ENCODE measurements around the gene WASL.

Gene WASL

DNA sequence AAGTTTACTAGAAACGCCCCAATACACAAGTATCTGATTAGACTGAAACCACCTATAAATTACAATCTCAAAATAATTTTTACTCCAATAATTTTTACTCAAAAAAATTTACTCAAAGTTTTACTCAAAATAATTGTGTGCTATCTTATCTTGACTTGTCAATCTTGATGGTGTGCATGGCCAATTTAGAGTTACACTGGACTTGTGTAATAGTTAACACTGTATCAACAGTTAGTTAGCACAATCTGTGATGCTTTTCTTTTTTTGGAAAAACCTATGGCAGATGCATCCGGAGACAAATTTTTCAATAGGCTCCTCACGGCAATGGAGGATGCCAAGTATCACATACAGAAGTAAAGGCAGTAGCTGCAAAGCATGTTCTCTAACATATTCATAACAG lies 68.2 kb downstream of the WASL start:
- no peak for FAIRE-seq
- no peak for TF ChIP-seq POLR2A (IDR thresholded peaks at IDR 0.05; ENCODE audit: low read depth, low read length)
- no peak for TF ChIP-seq TAF1 (IDR thresholded peaks at IDR 0.05; ENCODE audit: borderline replicate concordance, low read depth, low read length)
- TF ChIP-seq POLR2AphosphoS5 (IDR thresholded peaks at IDR 0.05; ENCODE audit: low read depth, low read length): no peak
- no peak for DNase-seq (ENCODE audit: insufficient read length)

- no peak for TF ChIP-seq POLR2AphosphoS5 (IDR thresholded peaks at IDR 0.05; ENCODE audit: low read depth, low read length)
- DNase-seq (ENCODE audit: insufficient read length) (no peak), FAIRE-seq (no peak)
These were observed 69.2 kb downstream of the WASL start for GRCh38 chr7:123679614-123680013.

- DNase-seq (ENCODE audit: insufficient read length) (no peak), FAIRE-seq (no peak)
- TF ChIP-seq POLR2A (IDR thresholded peaks at IDR 0.05; ENCODE audit: low read depth, low read length): no peak
- no peak for TF ChIP-seq TAF1 (IDR thresholded peaks at IDR 0.05; ENCODE audit: borderline replicate concordance, low read depth, low read length)
- TF ChIP-seq POLR2AphosphoS5 (IDR thresholded peaks at IDR 0.05; ENCODE audit: low read depth, low read length): no peak
These were observed 71.6 kb downstream of the WASL start for GRCh38 chr7:123677061-123677715.

- DNase-seq (ENCODE audit: insufficient read length): no peak
- FAIRE-seq: no peak
- TF ChIP-seq POLR2AphosphoS5 (IDR thresholded peaks at IDR 0.05; ENCODE audit: low read depth, low read length) (no peak), TAF1 (IDR thresholded peaks at IDR 0.05; ENCODE audit: borderline replicate concordance, low read depth, low read length) (no peak), POLR2A (IDR thresholded peaks at IDR 0.05; ENCODE audit: low read depth, low read length) (no peak)
These were observed 73.7 kb downstream of the WASL start for GRCh38 chr7:123675181-123675473.

DNA sequence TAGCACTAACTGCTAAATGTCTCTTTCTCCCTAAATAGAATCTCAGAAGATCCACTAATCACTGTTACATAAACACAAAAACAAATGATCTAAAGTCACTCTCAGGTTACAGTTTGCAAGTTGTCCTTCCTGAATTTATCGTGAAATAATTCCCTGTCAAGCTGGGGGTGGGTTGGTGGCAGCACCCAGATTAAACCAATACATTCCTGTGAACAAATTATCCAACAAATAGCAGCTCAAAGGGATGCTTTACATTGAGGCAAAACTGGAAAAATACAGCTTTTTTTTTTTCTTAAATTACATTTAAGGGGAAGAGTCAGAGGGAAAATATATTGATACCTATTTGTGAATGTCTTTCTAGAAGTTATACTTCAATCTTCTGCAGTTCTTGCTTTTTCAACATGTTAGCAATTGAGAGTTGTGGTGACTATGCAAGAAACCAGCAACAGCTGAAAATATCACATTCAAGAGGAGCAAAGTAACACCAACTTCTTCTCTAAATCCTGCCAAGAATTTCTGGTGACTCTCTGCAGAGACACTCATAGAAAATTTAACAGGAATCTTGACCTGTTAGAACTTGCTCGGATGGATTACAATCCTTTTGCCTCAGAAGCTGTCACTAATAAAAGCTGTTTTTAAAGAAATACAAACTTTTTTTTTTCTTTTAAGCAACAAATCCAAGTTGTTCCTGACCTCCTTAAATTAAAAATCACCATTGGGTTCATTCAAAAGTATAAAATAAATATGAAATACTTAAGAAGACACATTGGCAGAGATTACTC lies 74.2 kb downstream of the WASL start:
- DNase-seq (ENCODE audit: insufficient read length) (no peak), FAIRE-seq (no peak)
- no peak for TF ChIP-seq POLR2A (IDR thresholded peaks at IDR 0.05; ENCODE audit: low read depth, low read length)
- TF ChIP-seq TAF1 (IDR thresholded peaks at IDR 0.05; ENCODE audit: borderline replicate concordance, low read depth, low read length): no peak
- no peak for TF ChIP-seq POLR2AphosphoS5 (IDR thresholded peaks at IDR 0.05; ENCODE audit: low read depth, low read length)

GRCh38 chr7:123673752-123674398 lies 74.9 kb downstream of the WASL start:
- DNase-seq (ENCODE audit: insufficient read length) (no peak), FAIRE-seq (no peak)
- no peak for TF ChIP-seq TAF1 (IDR thresholded peaks at IDR 0.05; ENCODE audit: borderline replicate concordance, low read depth, low read length)
- TF ChIP-seq POLR2AphosphoS5 (IDR thresholded peaks at IDR 0.05; ENCODE audit: low read depth, low read length): no peak
- TF ChIP-seq POLR2A (IDR thresholded peaks at IDR 0.05; ENCODE audit: low read depth, low read length): no peak

DNA sequence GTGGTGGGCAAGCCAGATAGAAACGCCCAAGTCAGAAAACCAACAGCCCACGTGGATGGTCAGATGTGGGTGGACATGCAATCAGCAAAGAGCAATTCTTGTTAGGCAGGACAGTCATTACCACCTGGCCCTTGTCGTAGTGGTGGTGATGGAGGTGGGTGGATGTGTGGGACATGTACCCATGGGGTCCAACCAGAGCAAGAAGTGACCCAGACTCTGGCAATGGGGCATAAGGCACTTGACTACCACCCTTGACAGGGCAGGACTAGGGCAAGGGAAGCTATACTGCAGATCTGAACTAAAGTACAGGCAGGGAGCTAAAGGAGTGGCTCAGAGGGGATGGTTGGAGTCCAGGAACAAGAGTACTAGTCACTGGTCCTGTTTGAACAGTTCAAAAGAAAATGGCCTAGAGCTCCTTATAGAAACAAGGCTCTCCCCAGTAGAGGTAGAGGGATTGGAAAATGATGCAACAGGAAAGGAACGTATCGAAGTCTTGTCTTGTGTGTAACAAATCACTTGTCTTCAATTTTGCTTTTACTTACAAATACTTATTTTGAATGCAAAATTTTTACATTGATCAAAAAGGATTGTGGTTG lies 75.6 kb downstream of the WASL start:
- TF ChIP-seq POLR2AphosphoS5 (IDR thresholded peaks at IDR 0.05; ENCODE audit: low read depth, low read length): no peak
- no peak for TF ChIP-seq POLR2A (IDR thresholded peaks at IDR 0.05; ENCODE audit: low read depth, low read length)
- TF ChIP-seq TAF1 (IDR thresholded peaks at IDR 0.05; ENCODE audit: borderline replicate concordance, low read depth, low read length): no peak
- FAIRE-seq (no peak), DNase-seq (ENCODE audit: insufficient read length) (no peak)

DNA sequence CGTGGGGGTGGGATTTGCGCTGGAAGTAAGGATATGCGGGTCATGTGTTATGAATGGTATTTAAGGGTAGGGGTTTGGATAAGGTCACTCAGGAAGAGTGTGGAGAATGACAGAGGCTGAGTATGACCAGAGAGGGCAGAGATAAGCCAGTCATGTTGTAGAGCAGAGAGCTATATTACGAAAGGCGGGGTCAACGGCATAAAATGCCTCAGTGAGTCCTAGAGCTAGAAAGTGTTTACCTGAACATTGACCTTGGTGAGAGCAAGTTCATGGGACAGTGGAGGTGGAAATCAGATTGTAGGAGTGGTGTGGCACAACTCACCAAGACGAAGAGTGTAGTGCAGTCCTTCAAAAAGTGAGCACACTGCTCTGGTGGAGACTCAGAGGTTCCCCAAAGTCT lies 79.3 kb downstream of the WASL start:
- FAIRE-seq (no peak), DNase-seq (ENCODE audit: insufficient read length) (no peak)
- no peak for TF ChIP-seq POLR2AphosphoS5 (IDR thresholded peaks at IDR 0.05; ENCODE audit: low read depth, low read length)
- TF ChIP-seq POLR2A (IDR thresholded peaks at IDR 0.05; ENCODE audit: low read depth, low read length): no peak
- TF ChIP-seq TAF1 (IDR thresholded peaks at IDR 0.05; ENCODE audit: borderline replicate concordance, low read depth, low read length): no peak

DNA sequence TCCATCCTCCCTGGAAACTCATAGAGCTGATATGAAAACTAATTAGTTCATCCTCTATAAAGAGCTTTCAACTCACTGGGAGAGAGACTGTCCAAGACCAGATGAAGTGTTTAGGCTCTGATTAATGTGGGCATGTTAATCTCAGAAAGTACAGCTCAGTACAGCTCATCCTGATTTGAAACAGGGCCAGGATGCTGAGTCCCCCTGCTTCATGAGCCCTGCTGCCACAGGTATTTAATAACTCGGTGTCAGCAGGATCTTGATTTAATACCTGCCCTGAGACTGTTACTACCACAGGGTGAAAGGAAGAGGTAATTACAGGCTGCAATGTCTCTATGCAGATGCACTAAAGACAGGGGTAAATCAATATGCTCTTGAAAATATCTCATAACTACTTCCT lies 82.3 kb downstream of the WASL start:
- no peak for FAIRE-seq
- DNase-seq (ENCODE audit: insufficient read length): no peak
- no peak for TF ChIP-seq TAF1 (IDR thresholded peaks at IDR 0.05; ENCODE audit: borderline replicate concordance, low read depth, low read length)
- TF ChIP-seq POLR2A (IDR thresholded peaks at IDR 0.05; ENCODE audit: low read depth, low read length): no peak
- no peak for TF ChIP-seq POLR2AphosphoS5 (IDR thresholded peaks at IDR 0.05; ENCODE audit: low read depth, low read length)

DNA sequence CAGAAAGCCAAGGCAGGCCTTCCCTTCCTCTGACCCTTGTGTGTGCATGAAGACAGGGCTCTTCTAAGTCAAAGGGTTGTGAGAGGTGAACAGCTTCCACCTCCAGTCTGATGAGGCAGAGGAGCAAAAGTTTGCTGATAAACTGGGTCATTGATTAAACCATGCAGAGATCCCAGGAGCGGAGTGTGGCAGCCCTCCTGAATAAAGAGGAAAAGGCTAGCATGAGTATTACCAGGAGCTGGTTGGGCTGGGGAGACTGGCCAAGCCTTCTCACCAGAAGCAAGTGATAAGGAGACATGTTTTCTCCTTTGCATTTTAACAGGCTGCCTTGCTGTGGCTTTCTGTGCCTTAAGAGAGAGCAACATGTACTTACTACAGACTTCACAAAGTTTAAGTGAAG lies 82.9 kb downstream of the WASL start:
- DNase-seq (ENCODE audit: insufficient read length): no peak
- FAIRE-seq: no peak
- TF ChIP-seq POLR2A (IDR thresholded peaks at IDR 0.05; ENCODE audit: low read depth, low read length): no peak
- TF ChIP-seq TAF1 (IDR thresholded peaks at IDR 0.05; ENCODE audit: borderline replicate concordance, low read depth, low read length): no peak
- TF ChIP-seq POLR2AphosphoS5 (IDR thresholded peaks at IDR 0.05; ENCODE audit: low read depth, low read length): no peak

GRCh38 chr7:123665157-123665556 lies 83.6 kb downstream of the WASL start:
- DNase-seq (ENCODE audit: insufficient read length): no peak

GRCh38 chr7:123663200-123663599 lies 85.6 kb downstream of the WASL start:
- TF ChIP-seq POLR2AphosphoS5 (IDR thresholded peaks at IDR 0.05; ENCODE audit: low read depth, low read length) (no peak), TAF1 (IDR thresholded peaks at IDR 0.05; ENCODE audit: borderline replicate concordance, low read depth, low read length) (no peak)
- FAIRE-seq: no peak

More at GRCh38 chr7:123665157-123665556, 83.6 kb downstream of the WASL start:
- no peak for TF ChIP-seq TAF1 (IDR thresholded peaks at IDR 0.05; ENCODE audit: borderline replicate concordance, low read depth, low read length)
- FAIRE-seq: no peak

More at GRCh38 chr7:123663200-123663599, 85.6 kb downstream of the WASL start:
- DNase-seq (ENCODE audit: insufficient read length): no peak

Measured in GM12892 (cell line).